ENCODE measurements around the gene TSN.
"Not testable (repeated sequence)": the region's sequence is repeated elsewhere in the genome, so short reads cannot be mapped to it uniquely, and the experiment has no call there.

TSN gene

DNA sequence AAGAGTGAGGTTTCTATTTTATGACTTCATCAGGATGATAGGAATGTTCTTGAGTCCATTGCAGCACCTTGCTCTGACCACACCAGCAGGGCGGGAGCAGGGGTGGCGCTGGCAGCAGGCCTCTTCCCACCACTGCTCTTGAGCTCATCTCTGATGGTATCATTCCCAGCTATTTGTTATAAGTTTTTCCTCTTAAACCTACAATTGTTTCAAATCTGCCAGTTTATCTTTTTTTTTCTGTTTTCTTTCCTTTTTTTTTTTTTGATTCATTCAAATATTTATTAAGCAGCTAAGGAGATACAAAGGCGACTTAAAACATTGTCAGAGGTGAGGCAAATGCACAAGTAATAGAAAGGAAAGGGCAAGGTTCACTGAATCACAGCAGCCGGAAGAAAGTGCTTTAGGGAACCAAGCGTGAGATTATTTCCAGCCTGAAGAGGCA, 47.5 kb upstream of the TSN start:
- H3K27ac ChIP-seq (replicated peaks): peak overlapping the region; percentile 44
- TF ChIP-seq, protein P1, sequence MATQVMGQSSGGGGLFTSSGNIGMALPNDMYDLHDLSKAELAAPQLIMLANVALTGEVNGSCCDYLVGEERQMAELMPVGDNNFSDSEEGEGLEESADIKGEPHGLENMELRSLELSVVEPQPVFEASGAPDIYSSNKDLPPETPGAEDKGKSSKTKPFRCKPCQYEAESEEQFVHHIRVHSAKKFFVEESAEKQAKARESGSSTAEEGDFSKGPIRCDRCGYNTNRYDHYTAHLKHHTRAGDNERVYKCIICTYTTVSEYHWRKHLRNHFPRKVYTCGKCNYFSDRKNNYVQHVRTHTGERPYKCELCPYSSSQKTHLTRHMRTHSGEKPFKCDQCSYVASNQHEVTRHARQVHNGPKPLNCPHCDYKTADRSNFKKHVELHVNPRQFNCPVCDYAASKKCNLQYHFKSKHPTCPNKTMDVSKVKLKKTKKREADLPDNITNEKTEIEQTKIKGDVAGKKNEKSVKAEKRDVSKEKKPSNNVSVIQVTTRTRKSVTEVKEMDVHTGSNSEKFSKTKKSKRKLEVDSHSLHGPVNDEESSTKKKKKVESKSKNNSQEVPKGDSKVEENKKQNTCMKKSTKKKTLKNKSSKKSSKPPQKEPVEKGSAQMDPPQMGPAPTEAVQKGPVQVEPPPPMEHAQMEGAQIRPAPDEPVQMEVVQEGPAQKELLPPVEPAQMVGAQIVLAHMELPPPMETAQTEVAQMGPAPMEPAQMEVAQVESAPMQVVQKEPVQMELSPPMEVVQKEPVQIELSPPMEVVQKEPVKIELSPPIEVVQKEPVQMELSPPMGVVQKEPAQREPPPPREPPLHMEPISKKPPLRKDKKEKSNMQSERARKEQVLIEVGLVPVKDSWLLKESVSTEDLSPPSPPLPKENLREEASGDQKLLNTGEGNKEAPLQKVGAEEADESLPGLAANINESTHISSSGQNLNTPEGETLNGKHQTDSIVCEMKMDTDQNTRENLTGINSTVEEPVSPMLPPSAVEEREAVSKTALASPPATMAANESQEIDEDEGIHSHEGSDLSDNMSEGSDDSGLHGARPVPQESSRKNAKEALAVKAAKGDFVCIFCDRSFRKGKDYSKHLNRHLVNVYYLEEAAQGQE (IDR thresholded peaks at IDR 0.05; ENCODE audit: insufficient replicate concordance, low read depth): no peak
- TF ChIP-seq, protein P2, sequence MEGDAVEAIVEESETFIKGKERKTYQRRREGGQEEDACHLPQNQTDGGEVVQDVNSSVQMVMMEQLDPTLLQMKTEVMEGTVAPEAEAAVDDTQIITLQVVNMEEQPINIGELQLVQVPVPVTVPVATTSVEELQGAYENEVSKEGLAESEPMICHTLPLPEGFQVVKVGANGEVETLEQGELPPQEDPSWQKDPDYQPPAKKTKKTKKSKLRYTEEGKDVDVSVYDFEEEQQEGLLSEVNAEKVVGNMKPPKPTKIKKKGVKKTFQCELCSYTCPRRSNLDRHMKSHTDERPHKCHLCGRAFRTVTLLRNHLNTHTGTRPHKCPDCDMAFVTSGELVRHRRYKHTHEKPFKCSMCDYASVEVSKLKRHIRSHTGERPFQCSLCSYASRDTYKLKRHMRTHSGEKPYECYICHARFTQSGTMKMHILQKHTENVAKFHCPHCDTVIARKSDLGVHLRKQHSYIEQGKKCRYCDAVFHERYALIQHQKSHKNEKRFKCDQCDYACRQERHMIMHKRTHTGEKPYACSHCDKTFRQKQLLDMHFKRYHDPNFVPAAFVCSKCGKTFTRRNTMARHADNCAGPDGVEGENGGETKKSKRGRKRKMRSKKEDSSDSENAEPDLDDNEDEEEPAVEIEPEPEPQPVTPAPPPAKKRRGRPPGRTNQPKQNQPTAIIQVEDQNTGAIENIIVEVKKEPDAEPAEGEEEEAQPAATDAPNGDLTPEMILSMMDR (IDR thresholded peaks at IDR 0.05; ENCODE audit: insufficient read depth, low read length): no peak
- TF ChIP-seq POLR2AphosphoS5 (IDR thresholded peaks at IDR 0.05; ENCODE audit: low read depth) (no peak), SPI1 (IDR thresholded peaks at IDR 0.05; ENCODE audit: borderline replicate concordance, low read depth) (no peak), GABPA (IDR thresholded peaks at IDR 0.05; ENCODE audit: low read depth) (no peak)
- H3K27me3 ChIP-seq (ENCODE audit: insufficient read depth, poor library complexity, severe bottlenecking): no peaks in the 10 kb centered on the region
- peak in 1 of 2 experiments; percentile 30 for DNase-seq (ENCODE audit: low read depth in 1 of 2, low spot score in 1 of 2)
- no peak overlapping the region for H3K4me3 ChIP-seq (replicated peaks; ENCODE audit: insufficient read depth, low read length)

GRCh38 chr2:121709776-121710469, 45.5 kb upstream of the TSN start:
- Histone ChIP-seq H3K27ac (replicated peaks) (no peak overlapping the region), H3K27me3 (ENCODE audit: insufficient read depth, poor library complexity, severe bottlenecking) (no peaks in the 10 kb centered on the region)

GRCh38 chr2:121710470-121711170, 44.8 kb upstream of the TSN start:
- TF ChIP-seq POLR2AphosphoS5 (IDR thresholded peaks at IDR 0.05; ENCODE audit: low read depth) (no peak), GABPA (IDR thresholded peaks at IDR 0.05; ENCODE audit: low read depth) (no peak), SPI1 (IDR thresholded peaks at IDR 0.05; ENCODE audit: borderline replicate concordance, low read depth) (no peak)
- TF ChIP-seq, protein P1 (IDR thresholded peaks at IDR 0.05; ENCODE audit: insufficient replicate concordance, low read depth): no peak
- TF ChIP-seq, protein P2 (IDR thresholded peaks at IDR 0.05; ENCODE audit: insufficient read depth, low read length): no peak
- DNase-seq (ENCODE audit: low read depth in 1 of 2, low spot score in 1 of 2): no peak
- no peak overlapping the region for H3K4me3 ChIP-seq (replicated peaks; ENCODE audit: insufficient read depth, low read length)
- no peak overlapping the region for H3K27ac ChIP-seq (replicated peaks)
- no peaks in the 10 kb centered on the region for H3K27me3 ChIP-seq (ENCODE audit: insufficient read depth, poor library complexity, severe bottlenecking)

More at GRCh38 chr2:121709776-121710469, 45.5 kb upstream of the TSN start:
- H3K4me3 ChIP-seq (replicated peaks; ENCODE audit: insufficient read depth, low read length): no peak overlapping the region
- DNase-seq (ENCODE audit: low read depth in 1 of 2, low spot score in 1 of 2): no peak
- TF ChIP-seq POLR2AphosphoS5 (IDR thresholded peaks at IDR 0.05; ENCODE audit: low read depth) (no peak), SPI1 (IDR thresholded peaks at IDR 0.05; ENCODE audit: borderline replicate concordance, low read depth) (no peak), GABPA (IDR thresholded peaks at IDR 0.05; ENCODE audit: low read depth) (no peak)
- TF ChIP-seq, protein P2 (IDR thresholded peaks at IDR 0.05; ENCODE audit: insufficient read depth, low read length): no peak
- TF ChIP-seq, protein P1 (IDR thresholded peaks at IDR 0.05; ENCODE audit: insufficient replicate concordance, low read depth): no peak

DNA sequence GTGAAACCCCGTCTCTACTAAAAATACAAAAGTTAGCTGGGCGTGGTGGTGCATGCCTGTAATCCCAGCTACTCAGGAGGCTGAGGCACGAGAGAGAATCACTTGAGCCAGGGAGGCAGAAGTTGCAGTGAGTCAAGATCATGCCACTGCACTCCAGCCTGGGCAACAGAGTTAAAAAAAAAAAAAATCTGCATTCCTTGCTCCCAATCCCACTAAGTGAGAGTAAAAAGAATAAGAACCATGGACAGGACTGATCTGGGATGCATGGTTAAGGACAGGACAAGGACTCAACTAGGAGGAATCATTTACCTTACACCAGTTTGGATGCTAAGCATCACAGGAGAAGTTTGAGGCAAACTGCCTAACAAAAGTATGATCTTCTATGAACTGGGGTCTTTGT, 44.0 kb upstream of the TSN start:
- not testable (repeated sequence) for H3K27ac ChIP-seq (replicated peaks); H3K4me3 ChIP-seq (replicated peaks; ENCODE audit: insufficient read depth, low read length); DNase-seq (ENCODE audit: low read depth in 1 of 2, low spot score in 1 of 2); H3K27me3 ChIP-seq (ENCODE audit: insufficient read depth, poor library complexity, severe bottlenecking)
